Measurements from ENCODE around the gene UGT1A10. TPM values are rescaled to one million over a fixed set of nuclear protein-coding genes. Genes with fewer than 3 reads are reported as not detected.

Gene UGT1A10
- total RNA-seq, 1 experiment from 2014 or later = not detected

GRCh38 chr2:233705911-233706506 is 69.8 kb downstream of the UGT1A10 start:
- H3K18ac ChIP-seq (ENCODE audit: insufficient read length, low read depth, low read length) = no peak overlapping the region
- peaks cover under 1% of the 10 kb centered on the region in 2 experiments for H3K4me1 Mint-ChIP-seq
- H4K8ac ChIP-seq (replicated peaks; ENCODE audit: insufficient read length, low read depth, low read length) = no peak overlapping the region
- H3K56ac ChIP-seq (ENCODE audit: insufficient read length, low read depth, low read length) = no peak overlapping the region
- no peak overlapping the region for H3K23ac ChIP-seq (ENCODE audit: insufficient read length, low read depth, low read length)
- no peaks in the 10 kb centered on the region for H3K9me3 ChIP-seq (ENCODE audit: control insufficient read depth, low read depth, low read length)
- H2BK120ac ChIP-seq (ENCODE audit: low read depth, low read length, poor library complexity, severe bottlenecking) = no peak overlapping the region
- H2BK12ac ChIP-seq (ENCODE audit: insufficient read length, low read depth, low read length) = no peak overlapping the region
- H4K20me1 ChIP-seq (ENCODE audit: control insufficient read depth, insufficient read depth, insufficient read length) = no peaks in the 10 kb centered on the region
- H2BK5ac ChIP-seq (ENCODE audit: insufficient read length, low read length) = no peak overlapping the region
- H3K4me3 Mint-ChIP-seq = no peak overlapping the region
- no peaks in the 10 kb centered on the region for H3K79me1 ChIP-seq (ENCODE audit: insufficient read depth, low read depth, low read length, poor library complexity, severe bottlenecking)
- DNase-seq = no peak
- H3K9ac ChIP-seq (ENCODE audit: extremely low read depth, insufficient read length, low read length) = no peak overlapping the region
- peaks cover 5% of the 10 kb centered on the region for H3K23me2 ChIP-seq (ENCODE audit: insufficient read length, low read depth, low read length, poor library complexity, severe bottlenecking)
- no peak overlapping the region for H3K14ac ChIP-seq (ENCODE audit: insufficient read depth, low read length)
- no peak for TF ChIP-seq CTCF (conservative IDR thresholded peaks at IDR 0.05)
- WGBS (ENCODE audit: extremely low coverage, insufficient read length, low lambda C conversion rate) = no CpG with 5 or more reads among the region's 4 CpGs
- H2BK15ac ChIP-seq (ENCODE audit: low read depth, low read length) = no peak overlapping the region
- no peak overlapping the region for H2AK5ac ChIP-seq (ENCODE audit: insufficient read length, low read length)
- peaks cover 2% of the 10 kb centered on the region; the same call in 1 of the 2 replicates for H3K27me3 Mint-ChIP-seq (ENCODE audit: low read depth)
- no peak overlapping the region for H3K4ac ChIP-seq (ENCODE audit: low read depth, low read length)
- no peak overlapping the region for H2BK20ac ChIP-seq (ENCODE audit: low read depth, low read length, poor library complexity, severe bottlenecking)
- H2AFZ ChIP-seq (ENCODE audit: low read length) = no peak overlapping the region
- peaks cover 0 to 6% (median 0%) of the 10 kb centered on the region in 3 experiments; a peak in 2 of 7 replicates for H3K36me3 Mint-ChIP-seq (ENCODE audit: insufficient read depth in 1 of 3, low read depth in 3 of 3)
- no peaks in the 10 kb centered on the region for H3K79me2 ChIP-seq (ENCODE audit: insufficient read depth, low read length)
- H3K27ac Mint-ChIP-seq = no peak overlapping the region
- H3K27ac ChIP-seq (ENCODE audit: insufficient read length, low read depth, low read length) = no peak overlapping the region
- H3K27me3 ChIP-seq (ENCODE audit: insufficient read depth, low read length) = no peaks in the 10 kb centered on the region
- no peak overlapping the region for H3T11ph ChIP-seq (ENCODE audit: low read length)
- no peak overlapping the region for H4K91ac ChIP-seq (ENCODE audit: insufficient read length, low read depth, low read length)
- H3K9me3 Mint-ChIP-seq = peaks cover 4% of the 10 kb centered on the region in 2 experiments; a peak in 3 of 5 replicates
- no peaks in the 10 kb centered on the region for H3K4me1 ChIP-seq (ENCODE audit: insufficient read depth, low read length)
- H4K5ac ChIP-seq (ENCODE audit: insufficient read length, low read depth, low read length) = no peak overlapping the region
- no peak overlapping the region for H3K4me2 ChIP-seq (ENCODE audit: insufficient read depth, insufficient read length, low read length)
